HepG2 (cell line): ENCODE data around the gene RAB11FIP2. TPM values are rescaled to one million over a fixed set of nuclear protein-coding genes. Genes with fewer than 3 reads are reported as not detected.

Experiments used
- ATAC-seq: fragments of 200-7000 bp; cut with Tn5 transposase; 3 replicates; pipeline ENCODE4 v1.9.1; 2020; ENCODE audit warnings: mild to moderate bottlenecking, moderate library complexity
- BruUV-seq: library from RNA; stranded (reverse); fragments of 400-500 nt; replicated peaks from 2 replicates; lab custom pipeline; 2021; lab: Mats Ljungman, UMichigan
- CTCF ChIA-PET: fragments of 300-600 bp; formaldehyde crosslinking; extraction: SDS; loops from one replicate; lab custom pipeline; 2021; ENCODE audit warnings: low total read pairs, inconsistent platforms, low intra/inter-chr PET ratio; lab: Yijun Ruan, JAX
- POLR2A ChIA-PET: fragments of 350-600 bp; sonication (Branson Sonifier 250); formaldehyde crosslinking; loops from one replicate; lab custom pipeline; 2020; ENCODE audit warnings: antibody characterized with exemption, inconsistent platforms; lab: Yijun Ruan, JAX
- DNase-seq: peaks from one replicate; pipeline ENCODE4 v3.0.0-alpha.2; 2015; ENCODE audit warnings: low spot score
- FAIRE-seq: peaks from 3 replicates; lab custom pipeline; 2011; peaks lifted over from hg19 to GRCh38; lab: Jason Lieb, UNC
- H2AFZ ChIP-seq: one replicate; pipeline ENCODE4 v1.6.1; 2011; ENCODE audit warnings: low read length, inconsistent platforms
- H3K27ac ChIP-seq: fragments of 300-600 bp; 3 replicates; pipeline ENCODE4 v1.8.0; 2011; ENCODE audit warnings: mixed run types, mild to moderate bottlenecking, mixed read lengths, low read length, inconsistent platforms; ENCODE audit not compliant: insufficient read depth; ENCODE audit errors: extremely low read length
- H3K27me3 ChIP-seq, 2 experiments: fragments of 200-600 bp in 1 of 2; 2 replicates in 1 of 2; 3 replicates in 1 of 2; pipeline versions ENCODE4 v1.6.0 to v1.8.0; 2011; ENCODE audit warnings: low read length in 2 of 2, mild to moderate bottlenecking in 2 of 2, moderate library complexity in 2 of 2, inconsistent platforms in 1 of 2; ENCODE audit not compliant: insufficient read depth in 2 of 2, control insufficient read depth in 1 of 2
- H3K36me3 ChIP-seq, 2 experiments: fragments of 200-600 bp in 1 of 2; replicated peaks in 1 of 2; 2 replicates in 1 of 2; 3 replicates in 1 of 2; pipeline versions ENCODE4 v1.5.1 to v1.8.0; 2011; ENCODE audit warnings: low read length in 2 of 2, inconsistent platforms in 1 of 2; ENCODE audit not compliant: insufficient read depth in 2 of 2, control insufficient read depth in 1 of 2
- H3K4me1 ChIP-seq: 2 replicates; pipeline ENCODE4 v1.5.1; 2012; ENCODE audit warnings: low read length, inconsistent platforms; ENCODE audit not compliant: insufficient read depth
- H3K4me2 ChIP-seq: 2 replicates; pipeline ENCODE4 v1.6.0; 2011; ENCODE audit warnings: low read depth, low read length, inconsistent platforms
- H3K4me3 ChIP-seq, 3 experiments: fragments of 200-600 bp in 1 of 3; sonication (generic), shearing (Covaris generic) in 1 of 3; replicated peaks in 1 of 3; 2 replicates each; pipeline ENCODE4 v1.5.1; 2011 to 2016; ENCODE audit warnings: low read length in 3 of 3, inconsistent platforms in 2 of 3, low read depth in 2 of 3, mild to moderate bottlenecking in 2 of 3, control low read depth in 1 of 3, mixed read lengths in 1 of 3; ENCODE audit not compliant: insufficient read depth in 1 of 3
- H3K79me2 ChIP-seq: one replicate; pipeline ENCODE4 v1.6.1; 2011; ENCODE audit warnings: low read length, inconsistent platforms; ENCODE audit not compliant: insufficient read depth
- H3K9ac ChIP-seq: 2 replicates; pipeline ENCODE4 v1.6.0; 2011; ENCODE audit warnings: mild to moderate bottlenecking, low read depth, low read length, inconsistent platforms; ENCODE audit not compliant: insufficient read depth
- H3K9me3 ChIP-seq: 2 replicates; pipeline ENCODE4 v1.5.1; 2012; ENCODE audit warnings: mild to moderate bottlenecking, low read length
- H4K20me1 ChIP-seq: 2 replicates; pipeline ENCODE4 v1.6.0; 2011; ENCODE audit warnings: inconsistent platforms, mild to moderate bottlenecking, low read length, moderate library complexity; ENCODE audit not compliant: insufficient read depth
- AGO1 ChIP-seq: fragments of 200-400 bp; formaldehyde crosslinking; IDR thresholded peaks from 2 replicates; pipeline ENCODE4 v1.6.1; 2017; ENCODE audit warnings: mild to moderate bottlenecking, low read depth, low read length, moderate library complexity; ENCODE audit not compliant: poor library complexity, severe bottlenecking
- ARID2 ChIP-seq: sonication (generic); formaldehyde crosslinking; IDR thresholded peaks from 2 replicates; pipeline ENCODE4 v1.8.1; 2022; ENCODE audit warnings: mild to moderate bottlenecking, missing genetic modification reagents, borderline replicate concordance
- CEBPZ ChIP-seq: IDR thresholded peaks from 2 replicates; pipeline ENCODE4 v1.6.1; 2012; ENCODE audit warnings: low read length, improper control_type of control experiment
- DBP ChIP-seq: sonication (generic); formaldehyde crosslinking; IDR thresholded peaks from 2 replicates; pipeline ENCODE4 v1.4.0; 2020; ENCODE audit warnings: missing genetic modification reagents; ENCODE audit errors: not compliant biosample characterization
- FOXP1 ChIP-seq, 2 experiments: fragments of 450-650 bp in 1 of 2; IDR thresholded peaks; 2 replicates each; pipeline ENCODE4 v1.6.1; 2017 to 2018; ENCODE audit warnings: antibody characterized with exemption in 1 of 2
- HOXA3 ChIP-seq: sonication (generic); formaldehyde crosslinking; IDR thresholded peaks from 2 replicates; pipeline ENCODE4 v1.5.0; 2020; ENCODE audit warnings: missing genetic modification reagents
- KIAA2018 ChIP-seq: sonication (generic); formaldehyde crosslinking; IDR thresholded peaks from 2 replicates; pipeline ENCODE4 v1.5.0; 2020; ENCODE audit warnings: mild to moderate bottlenecking, missing genetic modification reagents, borderline replicate concordance
- SNAPC5 ChIP-seq: sonication (generic); formaldehyde crosslinking; IDR thresholded peaks from 2 replicates; pipeline ENCODE4 v1.8.1; 2023; ENCODE audit warnings: mild to moderate bottlenecking, missing genetic modification reagents, borderline replicate concordance
- SOX13 ChIP-seq, 3 experiments: fragments of 450-650 bp in 1 of 3; sonication (generic) in 1 of 3; formaldehyde crosslinking in 1 of 3; IDR thresholded peaks in 2 of 3; conservative IDR thresholded peaks in 1 of 3; 2 replicates each; pipeline versions ENCODE4 v1.5.0 to v1.6.1; 2016 to 2020; ENCODE audit warnings: antibody characterized with exemption in 1 of 3, mild to moderate bottlenecking in 1 of 3, missing compliant biosample characterization in 1 of 3, missing genetic modification reagents in 1 of 3, moderate library complexity in 1 of 3
- WGBS: methylation state at CpG from one replicate; pipeline ENCODE4 v1.1.6; 2017; ENCODE audit warnings: low lambda C conversion rate; 5-methylcytosine and 5-hydroxymethylcytosine counted together
- in situ Hi-C: cut with HindIII; loops from 2 replicates; pipeline ENCODE4 v1.10.0; 2017; ENCODE audit warnings: low pct_unique_long_range_greater_than_20kb; ENCODE audit not compliant: extremely low pct_ligation_motif_present
- intact Hi-C: fragments of 100-400 bp; cut with micrococcal nuclease; formaldehyde crosslinking; loops from one replicate; pipeline ENCODE4 v1.10.0; 2022; ENCODE audit not compliant: unreplicated experiment
- polyA plus RNA-seq, 8 experiments: library from polyadenylated mRNA; depleted of rRNA in 3 of 8; stranded (reverse) in 7 of 8; unstranded in 1 of 8; fragments of >200 nt; fragmentation: Illumina TruSeq in 4 of 8; extraction: Trizol in 4 of 8; gene quantifications; 2 replicates each; pipeline versions ENCODE4 v1.2.1 to v1.2.3, GENCODE V29; 2011 to 2016; ENCODE audit warnings: low read depth in 4 of 8, missing spikeins in 1 of 8, mixed read lengths in 1 of 8; ENCODE audit not compliant: insufficient read depth in 1 of 8
- total RNA-seq, 5 experiments: library from RNA; depleted of rRNA; stranded (reverse); fragments of >200 nt; fragmentation: Illumina TruSeq; extraction: Trizol; gene quantifications; 2 replicates each; pipeline ENCODE4 v1.2.3, GENCODE V29; 2016; ENCODE audit warnings: low read depth in 1 of 5

The RAB11FIP2 gene
- total and polyA plus RNA-seq, 2 of the 13 experiments (the other 11 are each of a cell fraction or from before 2014, with no cell fraction given): 4.7 to 13.0 TPM

GRCh38 chr10:117991701-117992100, 55.0 kb downstream of the RAB11FIP2 start (continued):
- TF ChIP-seq CEBPZ (no peak), SNAPC5 (CRISPR knock-in tag) (no peak)

GRCh38 chr10:117989962-117990361, 56.8 kb downstream of the RAB11FIP2 start:
- no peaks in the 10 kb centered on the region for H3K9me3 ChIP-seq
- H3K4me1 ChIP-seq: no peaks in the 10 kb centered on the region; the same call in 1 of the 2 replicates
- H3K9ac ChIP-seq: no peak overlapping the region
- H4K20me1 ChIP-seq: no peaks in the 10 kb centered on the region
- no peak overlapping the region for H3K27ac ChIP-seq
- BruUV-seq: no TSS peak
- no peaks in the 10 kb centered on the region for H3K36me3 ChIP-seq
- no peaks in the 10 kb centered on the region for H3K79me2 ChIP-seq
- ATAC-seq (no peak), DNase-seq (no peak), FAIRE-seq (no peak)
- ChIA-PET POLR2A (no interaction called here), CTCF (no interaction called here)
- intact Hi-C loops: no loop called here
- H3K4me2 ChIP-seq: no peak overlapping the region
- H3K27me3 ChIP-seq: no peaks in the 10 kb centered on the region
- 75% methylated on average over 4 of the region's 4 CpGs for WGBS
- H2AFZ ChIP-seq: no peak overlapping the region
- H3K4me3 ChIP-seq: no peak overlapping the region
- in situ Hi-C loops: no loop called here
- no peak for TF ChIP-seq AGO1
- TF ChIP-seq DBP (CRISPR knock-in tag): no peak
- TF ChIP-seq FOXP1 (IDR thresholded peaks at IDR 0.05): no peak
- TF ChIP-seq FOXP1 (CRISPR knock-in tag; IDR thresholded peaks at IDR 0.05): no peak
- no peak for TF ChIP-seq ARID2 (CRISPR knock-in tag)
- no peak for TF ChIP-seq HOXA3 (CRISPR knock-in tag)
- no peak for TF ChIP-seq KIAA2018 (CRISPR knock-in tag)
- no peak for TF ChIP-seq SOX13 (IDR thresholded peaks at IDR 0.05)
- no peak for TF ChIP-seq SOX13 (CRISPR knock-in tag; conservative IDR thresholded peaks at IDR 0.05 in 1 of 2, IDR thresholded peaks at IDR 0.05 in 1 of 2)
